Peyer's patch (tissue), 4 donors: ENCODE measurements around the gene TMEM184A.

ENCODE experiments used
- POLR2A ChIP-seq, 2 donors: fragments of 450-650 bp; IDR thresholded peaks; one replicate each; pipeline ENCODE4 v1.5.1; 2017; ENCODE audit warnings: antibody characterized with exemption in 2 of 2, mild to moderate bottlenecking in 2 of 2, moderate library complexity in 2 of 2
- TF ChIP-seq, protein P1 (sequence below), 6 experiments: fragments of 450-650 bp in 4 of 6; fragments of 200-600 bp in 2 of 6; sonication (generic) in 1 of 6; IDR thresholded peaks; one replicate each; pipeline ENCODE4 v1.5.1; 2017 to 2019; ENCODE audit warnings: antibody characterized with exemption in 6 of 6, mild to moderate bottlenecking in 3 of 6, moderate library complexity in 1 of 6

DNA sequence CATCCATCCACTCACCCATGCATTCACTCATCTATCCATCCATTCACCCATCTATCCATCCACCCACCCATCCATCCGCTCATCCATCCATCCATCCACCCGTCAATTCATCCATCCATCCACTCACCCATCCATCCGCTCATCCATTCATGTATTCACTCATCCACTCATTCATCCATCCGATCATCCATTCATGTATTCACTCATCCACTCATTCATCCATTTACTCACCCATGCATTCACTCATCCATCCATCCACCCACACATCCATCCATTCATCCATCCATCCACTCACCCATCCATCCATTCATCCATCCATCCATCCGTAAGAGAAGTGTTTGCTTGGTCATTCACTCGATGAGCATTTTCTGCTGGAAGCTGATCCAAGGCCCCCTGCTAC is 22.5 kb upstream of the TMEM184A start:
- TF ChIP-seq, protein P1, sequence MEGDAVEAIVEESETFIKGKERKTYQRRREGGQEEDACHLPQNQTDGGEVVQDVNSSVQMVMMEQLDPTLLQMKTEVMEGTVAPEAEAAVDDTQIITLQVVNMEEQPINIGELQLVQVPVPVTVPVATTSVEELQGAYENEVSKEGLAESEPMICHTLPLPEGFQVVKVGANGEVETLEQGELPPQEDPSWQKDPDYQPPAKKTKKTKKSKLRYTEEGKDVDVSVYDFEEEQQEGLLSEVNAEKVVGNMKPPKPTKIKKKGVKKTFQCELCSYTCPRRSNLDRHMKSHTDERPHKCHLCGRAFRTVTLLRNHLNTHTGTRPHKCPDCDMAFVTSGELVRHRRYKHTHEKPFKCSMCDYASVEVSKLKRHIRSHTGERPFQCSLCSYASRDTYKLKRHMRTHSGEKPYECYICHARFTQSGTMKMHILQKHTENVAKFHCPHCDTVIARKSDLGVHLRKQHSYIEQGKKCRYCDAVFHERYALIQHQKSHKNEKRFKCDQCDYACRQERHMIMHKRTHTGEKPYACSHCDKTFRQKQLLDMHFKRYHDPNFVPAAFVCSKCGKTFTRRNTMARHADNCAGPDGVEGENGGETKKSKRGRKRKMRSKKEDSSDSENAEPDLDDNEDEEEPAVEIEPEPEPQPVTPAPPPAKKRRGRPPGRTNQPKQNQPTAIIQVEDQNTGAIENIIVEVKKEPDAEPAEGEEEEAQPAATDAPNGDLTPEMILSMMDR (IDR thresholded peaks at IDR 0.05): no peak
- no peak for TF ChIP-seq POLR2A (IDR thresholded peaks at IDR 0.05)
